Measurements from ENCODE around the gene LTV1. TPM values are rescaled to one million over a fixed set of nuclear protein-coding genes. Genes with fewer than 3 reads are reported as not detected.

Gene LTV1
- total and polyA plus RNA-seq, 9 of the 15 experiments (the other 6 are each of a cell fraction or from before 2014, with no cell fraction given) = 57.9 to 162 (median 119) TPM

GRCh38 chr6:143811501-143812157 lies 31.5 kb upstream of the LTV1 start:
- H3K9me3 ChIP-seq (replicated peaks; ENCODE audit: control insufficient read depth, insufficient read depth, low read depth, low read length) = peaks cover 2% of the 10 kb centered on the region; the same call in 1 of the 2 replicates
- no peaks in the 10 kb centered on the region for H3K9me1 ChIP-seq (ENCODE audit: control insufficient read depth, insufficient read depth, low read length)
- intact Hi-C loops (cut with micrococcal nuclease) = no loop called here
- no peaks in the 10 kb centered on the region for H4K20me1 ChIP-seq (replicated peaks; ENCODE audit: control insufficient read depth, insufficient read depth, low read length)
- no peaks in the 10 kb centered on the region for H3K79me2 ChIP-seq (ENCODE audit: control insufficient read depth, insufficient read depth, low read length)
- no peak overlapping the region for H2AFZ ChIP-seq (ENCODE audit: low read depth, low read length)
- POLR2A ChIA-PET = no interaction called here
- CTCF ChIA-PET (ENCODE audit: low intra/inter-chr PET ratio) = no interaction called here
- no TSS peak for BruUV-seq (replicated peaks)
- H3K27ac ChIP-seq (ENCODE audit: extremely low read depth, low read depth, low read length) = no peak overlapping the region
- 82% methylated on average over 2 of the region's 2 CpGs for whole genome bisulfite sequencing (ENCODE audit: insufficient coverage, low coverage, missing lambda C conversion rate)
- in situ Hi-C loops (cut with MboI) = no loop called here
- H3K4me3 ChIP-seq = no peak overlapping the region
- no peak for ATAC-seq
- TF ChIP-seq HNRNPH1 (optimal IDR thresholded peaks at IDR 0.05; ENCODE audit: low read depth, low read length) = no peak
- no peak for TF ChIP-seq ZNF740 (CRISPR knock-in tag; IDR thresholded peaks at IDR 0.05)
- TF ChIP-seq ZNF740 (tag; IDR thresholded peaks at IDR 0.05) = no peak
- TF ChIP-seq TCF15 (CRISPR knock-in tag; IDR thresholded peaks at IDR 0.05) = no peak
- no peak for TF ChIP-seq EP400 (IDR thresholded peaks at IDR 0.05)
- no peak for TF ChIP-seq SMARCB1 (IDR thresholded peaks at IDR 0.05; ENCODE audit: insufficient read length, low read depth)
- no peak for TF ChIP-seq DNMT1 (IDR thresholded peaks at IDR 0.05)
- no peak for TF ChIP-seq SPI1 (IDR thresholded peaks at IDR 0.05; ENCODE audit: borderline replicate concordance, low read depth, low read length)
- TF ChIP-seq ARID2 (IDR thresholded peaks at IDR 0.05) = no peak
- no peak for TF ChIP-seq RUNX1 (IDR thresholded peaks at IDR 0.05; ENCODE audit: low read depth)
- TF ChIP-seq BRCA1 (IDR thresholded peaks at IDR 0.05) = no peak
- TF ChIP-seq BRCA1 (CRISPR knock-in tag; IDR thresholded peaks at IDR 0.05) = no peak
- TF ChIP-seq SOX6 (IDR thresholded peaks at IDR 0.05) = no peak
- TF ChIP-seq, protein P1, sequence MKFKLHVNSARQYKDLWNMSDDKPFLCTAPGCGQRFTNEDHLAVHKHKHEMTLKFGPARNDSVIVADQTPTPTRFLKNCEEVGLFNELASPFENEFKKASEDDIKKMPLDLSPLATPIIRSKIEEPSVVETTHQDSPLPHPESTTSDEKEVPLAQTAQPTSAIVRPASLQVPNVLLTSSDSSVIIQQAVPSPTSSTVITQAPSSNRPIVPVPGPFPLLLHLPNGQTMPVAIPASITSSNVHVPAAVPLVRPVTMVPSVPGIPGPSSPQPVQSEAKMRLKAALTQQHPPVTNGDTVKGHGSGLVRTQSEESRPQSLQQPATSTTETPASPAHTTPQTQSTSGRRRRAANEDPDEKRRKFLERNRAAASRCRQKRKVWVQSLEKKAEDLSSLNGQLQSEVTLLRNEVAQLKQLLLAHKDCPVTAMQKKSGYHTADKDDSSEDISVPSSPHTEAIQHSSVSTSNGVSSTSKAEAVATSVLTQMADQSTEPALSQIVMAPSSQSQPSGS (CRISPR knock-in tag; IDR thresholded peaks at IDR 0.05) = no peak
- TF ChIP-seq HNRNPUL1 (IDR thresholded peaks at IDR 0.05; ENCODE audit: low read length) = no peak
- no peak for TF ChIP-seq ETV5 (CRISPR knock-in tag; IDR thresholded peaks at IDR 0.05; ENCODE audit: low read depth)
- no peak for TF ChIP-seq TCF7L2 (IDR thresholded peaks at IDR 0.05; ENCODE audit: low read depth, low read length)
- TF ChIP-seq NR2F6 (CRISPR knock-in tag; IDR thresholded peaks at IDR 0.05) = no peak
- TF ChIP-seq KAT7 (CRISPR knock-in tag; IDR thresholded peaks at IDR 0.05; ENCODE audit: borderline replicate concordance) = no peak
- no peak overlapping the region for H3K9ac ChIP-seq (ENCODE audit: insufficient read depth in 1 of 2, low read depth in 2 of 2, low read length in 2 of 2)
- H3K27me3 ChIP-seq (ENCODE audit: control insufficient read depth in 2 of 2, insufficient read depth in 2 of 2, low read length in 2 of 2) = no peaks in the 10 kb centered on the region
- DNase-seq (ENCODE audit: extremely low read depth in 1 of 4, low spot score in 3 of 4) = no peak
- no peaks in the 10 kb centered on the region; the same call in 2 of the 3 replicates for H3K36me3 ChIP-seq (ENCODE audit: control insufficient read depth, insufficient read depth, low read length)
- no peak overlapping the region for H3K4me2 ChIP-seq (ENCODE audit: insufficient read depth, low read length)
- H3K4me1 ChIP-seq (replicated peaks in 1 of 2; ENCODE audit: control insufficient read depth in 2 of 2, insufficient read depth in 2 of 2, low read length in 2 of 2) = peaks cover 22 to 26% of the 10 kb centered on the region in 2 experiments
- no peak for FAIRE-seq
